CD14-positive monocyte (primary cell): ENCODE results near the gene DHRS7B. TPM values are rescaled to one million over a fixed set of nuclear protein-coding genes. Genes with fewer than 3 reads are reported as not detected.

ENCODE experiments used
- DNase-seq, 3 donors: peaks; one replicate each; pipeline ENCODE4 v3.0.0-alpha.2; 2011 to 2022
- H2AFZ ChIP-seq: 2 replicates; pipeline ENCODE4 v1.6.0; 2012; ENCODE audit warnings: mild to moderate bottlenecking, low read depth, low read length, inconsistent platforms; ENCODE audit not compliant: insufficient read depth, poor library complexity, severe bottlenecking
- H3K27ac ChIP-seq, 2 donors: 1 replicate in 1 of 2; 2 replicates in 1 of 2; pipeline ENCODE4 v1.5.1; 2012 to 2013; ENCODE audit warnings: low read length in 2 of 2, control low read depth in 1 of 2, inconsistent platforms in 1 of 2, low read depth in 1 of 2, mild to moderate bottlenecking in 1 of 2
- H3K27me3 ChIP-seq, 2 donors: one replicate each; pipeline versions ENCODE4 v1.6.0 to v1.6.1; 2011 to 2013; ENCODE audit warnings: low read length in 2 of 2; ENCODE audit not compliant: control insufficient read depth in 2 of 2, insufficient read depth in 2 of 2
- H3K36me3 ChIP-seq, 2 donors: replicated peaks in 1 of 2; 1 replicate in 1 of 2; 2 replicates in 1 of 2; pipeline versions ENCODE4 v1.5.1 to v1.6.1; 2012 to 2013; ENCODE audit warnings: low read length in 2 of 2, control low read depth in 1 of 2, inconsistent platforms in 1 of 2, mild to moderate bottlenecking in 1 of 2; ENCODE audit not compliant: insufficient read depth in 2 of 2, control insufficient read depth in 1 of 2
- H3K4me1 ChIP-seq, 2 donors: 1 replicate in 1 of 2; 2 replicates in 1 of 2; pipeline versions ENCODE4 v1.5.1 to v1.6.1; 2012 to 2013; ENCODE audit warnings: low read length in 2 of 2, control low read depth in 1 of 2, inconsistent platforms in 1 of 2, mild to moderate bottlenecking in 1 of 2, moderate library complexity in 1 of 2; ENCODE audit not compliant: insufficient read depth in 2 of 2, control insufficient read depth in 1 of 2
- H3K4me2 ChIP-seq: replicated peaks from 2 replicates; pipeline ENCODE3; 2012; ENCODE audit warnings: low read length, moderate library complexity, mild to moderate bottlenecking; ENCODE audit not compliant: poor library complexity, severe bottlenecking; ENCODE audit errors: extremely low read depth
- H3K4me3 ChIP-seq, 3 experiments: fragments of 200-600 bp in 1 of 3; sonication (generic) in 1 of 3; replicated peaks in 1 of 3; 1 replicate in 2 of 3; 2 replicates in 1 of 3; pipeline ENCODE4 v1.5.1; 2011 to 2013; ENCODE audit warnings: low read length in 3 of 3, mild to moderate bottlenecking in 3 of 3, control low read depth in 2 of 3, low read depth in 2 of 3, inconsistent platforms in 1 of 3, moderate library complexity in 1 of 3
- H3K79me2 ChIP-seq: 2 replicates; pipeline ENCODE4 v1.6.0; 2012; ENCODE audit warnings: mild to moderate bottlenecking, control low read depth, inconsistent platforms, low read length, moderate library complexity; ENCODE audit not compliant: insufficient read depth
- H3K9ac ChIP-seq: 2 replicates; pipeline ENCODE4 v1.6.0; 2017; ENCODE audit warnings: low read length, mild to moderate bottlenecking; ENCODE audit not compliant: insufficient read depth, poor library complexity, severe bottlenecking
- H3K9me3 ChIP-seq, 2 donors: replicated peaks in 1 of 2; 1 replicate in 1 of 2; 2 replicates in 1 of 2; pipeline versions ENCODE4 v1.5.1 to v1.6.1; 2012 to 2013; ENCODE audit warnings: low read length in 2 of 2, control low read depth in 1 of 2; ENCODE audit not compliant: control insufficient read depth in 1 of 2, insufficient read depth in 1 of 2
- H4K20me1 ChIP-seq: 2 replicates; pipeline ENCODE4 v1.6.0; 2012; ENCODE audit warnings: mild to moderate bottlenecking, low read length, control low read depth, moderate library complexity; ENCODE audit not compliant: insufficient read depth
- H3K27ac Mint-ChIP-seq, 7 donors: one replicate each; pipeline ENCODE4 v1.8.0; 2020; ENCODE audit warnings: mild to moderate bottlenecking in 7 of 7, mixed read lengths in 7 of 7, moderate library complexity in 6 of 7, inconsistent platforms in 2 of 7
- H3K27me3 Mint-ChIP-seq, 3 donors: one replicate each; pipeline ENCODE4 v1.8.0; 2021 to 2022; ENCODE audit warnings: low read depth in 3 of 3, mild to moderate bottlenecking in 3 of 3, mixed read lengths in 3 of 3, moderate library complexity in 3 of 3, inconsistent platforms in 1 of 3
- H3K36me3 Mint-ChIP-seq, 2 donors: one replicate each; pipeline ENCODE4 v1.8.0; 2020; ENCODE audit warnings: mixed read lengths in 2 of 2, inconsistent platforms in 1 of 2, mild to moderate bottlenecking in 1 of 2
- H3K4me1 Mint-ChIP-seq: one replicate; pipeline ENCODE4 v1.8.0; 2020; ENCODE audit warnings: mild to moderate bottlenecking, mixed read lengths
- H3K4me3 Mint-ChIP-seq, 2 donors: one replicate each; pipeline ENCODE4 v1.8.0; 2020; ENCODE audit warnings: mild to moderate bottlenecking in 2 of 2, mixed read lengths in 2 of 2, moderate library complexity in 1 of 2
- H3K9me3 Mint-ChIP-seq, 7 donors: one replicate each; pipeline ENCODE4 v1.8.0; 2020 to 2022; ENCODE audit warnings: mixed read lengths in 7 of 7, mild to moderate bottlenecking in 6 of 7, moderate library complexity in 6 of 7, inconsistent platforms in 2 of 7
- CTCF ChIP-seq: fragments of 200-600 bp; IDR thresholded peaks from one replicate; pipeline ENCODE4 v1.8.0; 2022; ENCODE audit warnings: antibody characterized with exemption, mild to moderate bottlenecking
- WGBS: methylation state at CpG from one replicate; pipeline ENCODE4 v1.1.5; 2013; ENCODE audit warnings: missing lambda C conversion rate; ENCODE audit not compliant: insufficient coverage; 5-methylcytosine and 5-hydroxymethylcytosine counted together
- intact Hi-C, 2 donors: fragments of 100-400 bp; cut with micrococcal nuclease; formaldehyde crosslinking; loops; one replicate each; pipeline versions ENCODE4 v1.15.0 to v1.15.1; 2023
- polyA plus RNA-seq, 3 donors: library from polyadenylated mRNA; depleted of rRNA in 1 of 3; unstranded in 2 of 3; stranded (reverse) in 1 of 3; fragments of 300-500 nt in 2 of 3; fragments of >200 nt in 1 of 3; fragmentation: Illumina TruSeq in 2 of 3; gene quantifications; 1 replicate in 2 of 3; 2 replicates in 1 of 3; pipeline ENCODE4 v1.2.3, GENCODE V29; 2012 to 2021

Gene DHRS7B
- polyA plus RNA-seq, 3 donors = 23.2 to 37.8 (median 33.9) TPM

- Mint-ChIP-seq H3K4me3 (peak overlapping the region in 1 of 2 donors; percentile 48), H3K27me3 (peaks cover 0 to 3% (median 0%) of the 10 kb centered on the region in 3 donors), H3K9me3 (peaks cover 0 to 1% (median 0%) of the 10 kb centered on the region in 7 donors), H3K36me3 (peaks cover 42 to 70% of the 10 kb centered on the region in 2 donors), H3K27ac (peak overlapping the region; percentile 30 to 88 (median 76)), H3K4me1 (peaks cover 47% of the 10 kb centered on the region)
- intact Hi-C loops = loop anchor here in 1 of 2 donors (10.0 kb wide), 1 partner anchor 47 kb away; the partner anchor contains the start of gene DHRS7B
- peaks cover 43% of the 10 kb centered on the region for H3K79me2 ChIP-seq
- peak overlapping the region; percentile 29 for H3K9ac ChIP-seq
- TF ChIP-seq CTCF = no peak
- H3K36me3 ChIP-seq = peaks cover 33 to 34% of the 10 kb centered on the region in 2 donors
- WGBS = 89% methylated on average over 7 of the region's 12 CpGs
- H3K4me3 ChIP-seq = peak overlapping the region in 1 of 3 experiments; percentile 10
- H3K9me3 ChIP-seq = no peaks in the 10 kb centered on the region
- peak in 2 of 3 donors; percentile 29 to 37 for DNase-seq
- H2AFZ ChIP-seq = peak overlapping the region; percentile 43
- no peaks in the 10 kb centered on the region for H3K27me3 ChIP-seq
- H3K4me2 ChIP-seq = peak overlapping the region; percentile 35
- peak overlapping the region; percentile 49 to 73 for H3K27ac ChIP-seq
- H3K4me1 ChIP-seq = peaks cover 23% of the 10 kb centered on the region in 2 donors
- H4K20me1 ChIP-seq = peaks cover 7% of the 10 kb centered on the region
Observed at GRCh38 chr17:21171309-21171922, 44.7 kb downstream of the DHRS7B start.

DNA sequence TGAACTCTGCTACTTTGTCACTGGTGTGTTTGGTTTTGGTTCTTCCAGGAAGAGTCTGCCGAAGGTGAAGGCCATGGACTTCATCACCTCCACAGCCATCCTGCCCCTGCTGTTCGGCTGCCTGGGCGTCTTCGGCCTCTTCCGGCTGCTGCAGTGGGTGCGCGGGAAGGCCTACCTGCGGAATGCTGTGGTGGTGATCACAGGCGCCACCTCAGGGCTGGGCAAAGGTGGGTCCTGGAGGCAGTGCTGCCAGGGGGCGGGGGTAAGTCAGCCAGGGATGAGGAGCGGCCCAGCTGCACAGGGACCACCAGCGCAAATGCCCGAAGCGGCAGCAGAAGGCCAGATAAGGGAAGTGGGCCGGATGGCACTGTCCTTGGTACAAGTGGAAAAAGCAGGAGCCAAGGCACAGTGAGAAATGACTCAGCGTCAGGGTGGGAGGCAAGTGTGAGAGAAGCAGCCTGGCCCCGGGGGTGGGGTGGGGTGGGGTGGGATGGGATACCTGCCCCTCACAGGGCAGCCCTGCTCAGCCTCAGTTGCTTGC, 45.3 kb downstream of the DHRS7B start:
- H3K4me1 ChIP-seq = peaks cover 23% of the 10 kb centered on the region in 2 donors
- no peak for DNase-seq
- intact Hi-C loops = loop anchor here in 1 of 2 donors (10.0 kb wide), 1 partner anchor 47 kb away; the partner anchor contains the start of gene DHRS7B
- peak overlapping the region; percentile 29 for H3K9ac ChIP-seq
- peaks cover 7% of the 10 kb centered on the region for H4K20me1 ChIP-seq
- WGBS = 90% methylated on average over 13 of the region's 17 CpGs
- peaks cover 44 to 68% of the 10 kb centered on the region in 2 donors for H3K36me3 Mint-ChIP-seq
- H3K4me3 Mint-ChIP-seq = no peak overlapping the region
- H2AFZ ChIP-seq = peak overlapping the region; percentile 43
- H3K27ac ChIP-seq = peak overlapping the region; percentile 49 to 73
- peaks cover 39% of the 10 kb centered on the region in 2 donors for H3K36me3 ChIP-seq
- peaks cover 37% of the 10 kb centered on the region for H3K79me2 ChIP-seq
- no peak overlapping the region for H3K4me3 ChIP-seq
- TF ChIP-seq CTCF = no peak
- H3K4me1 Mint-ChIP-seq = peaks cover 40% of the 10 kb centered on the region
- H3K4me2 ChIP-seq = peak overlapping the region; percentile 35
- H3K27ac Mint-ChIP-seq = peak overlapping the region; percentile 30 to 88 (median 73)
- H3K27me3 ChIP-seq = no peaks in the 10 kb centered on the region
- H3K9me3 ChIP-seq = no peaks in the 10 kb centered on the region
- H3K9me3 Mint-ChIP-seq = peaks cover 0 to 1% (median 0%) of the 10 kb centered on the region in 7 donors
- peaks cover 0 to 3% (median 0%) of the 10 kb centered on the region in 3 donors for H3K27me3 Mint-ChIP-seq
